ENCODE measurements around the gene HS2ST1. TPM values are rescaled to one million over a fixed set of nuclear protein-coding genes. Genes with fewer than 3 reads are reported as not detected.

The HS2ST1 gene
- total RNA-seq, 1 experiment from 2014 or later = 30.1 TPM

DNA sequence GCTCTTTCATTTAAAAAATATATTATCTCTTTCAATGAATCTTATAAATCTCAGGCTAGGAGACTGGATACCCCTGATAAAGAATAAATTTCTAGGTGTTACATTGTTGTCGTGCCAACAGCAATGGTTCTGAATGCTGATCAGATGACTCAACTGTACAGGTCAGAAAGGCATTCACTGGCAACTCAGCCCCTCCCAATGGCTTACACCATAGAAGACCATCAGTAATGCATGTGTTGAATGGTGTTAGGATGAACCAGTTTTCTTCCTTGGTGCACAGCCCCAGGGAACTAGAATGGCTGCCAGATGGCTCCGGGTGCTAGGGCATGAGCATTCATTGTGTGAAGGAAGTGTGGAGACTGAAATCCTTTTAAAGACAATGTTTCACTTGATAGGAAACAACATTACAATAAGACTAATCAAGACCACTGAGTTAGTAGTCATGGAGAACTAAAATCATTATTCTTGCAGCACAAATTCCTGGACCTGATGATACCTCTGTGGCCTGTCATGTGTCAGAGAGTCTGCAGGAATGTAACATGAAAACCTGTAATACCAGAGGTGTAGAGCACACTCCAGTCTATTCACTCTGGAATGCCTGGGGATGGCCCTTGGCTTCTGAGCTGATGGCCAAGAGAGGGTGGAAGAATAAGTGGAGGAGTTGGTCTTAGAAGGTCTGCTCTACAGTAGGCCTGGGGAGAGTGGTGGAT, 226.6 kb downstream of the HS2ST1 start:
- Histone ChIP-seq H3K27me3 (ENCODE audit: insufficient read depth, low read length) (no peaks in the 10 kb centered on the region), H3K9me3 (ENCODE audit: control insufficient read depth in 1 of 2, insufficient read depth in 1 of 2, low read depth in 1 of 2, low read length in 2 of 2) (no peaks in the 10 kb centered on the region), H3K36me3 (ENCODE audit: control insufficient read depth in 1 of 2, insufficient read depth in 2 of 2, low read length in 2 of 2) (no peaks in the 10 kb centered on the region), H3K4me3 (replicated peaks in 1 of 2; ENCODE audit: low read depth in 1 of 2, low read length in 2 of 2) (no peak overlapping the region), H3K79me2 (ENCODE audit: insufficient read depth, low read length) (no peaks in the 10 kb centered on the region), H3K4me1 (ENCODE audit: control insufficient read depth in 1 of 2, insufficient read depth in 2 of 2, low read length in 2 of 2) (peaks cover 0 to 14% of the 10 kb centered on the region in 2 experiments; a peak in 3 of 4 replicates), H4K20me1 (ENCODE audit: insufficient read depth) (no peaks in the 10 kb centered on the region), H3K9ac (ENCODE audit: low read length) (no peak overlapping the region), H3K27ac (ENCODE audit: low read depth, low read length) (no peak overlapping the region), H3K4me2 (ENCODE audit: low read length) (peak overlapping the region; percentile 48), H3K9me2 (ENCODE audit: insufficient read depth) (no peaks in the 10 kb centered on the region), H2AFZ (ENCODE audit: low read depth, low read length, poor library complexity, severe bottlenecking) (no peak overlapping the region)
- ChIA-PET RAD21 (ENCODE audit: low non-redundant PET in 1 of 2, low total read pairs in 2 of 2, uncharacterized antibody in 2 of 2, unreplicated experiment in 2 of 2) (no interaction called here), POLR2A (no interaction called here), CTCF (no interaction called here)
- DNase-seq (ENCODE audit: low read depth, low spot score) = no peak
- BruUV-seq (replicated peaks) = no TSS peak
- intact Hi-C loops (cut with micrococcal nuclease) = no loop called here
- ATAC-seq = peak; percentile 80
- TF ChIP-seq RAD21 (IDR thresholded peaks at IDR 0.05; ENCODE audit: low read depth) = no peak
- TF ChIP-seq, protein P1, sequence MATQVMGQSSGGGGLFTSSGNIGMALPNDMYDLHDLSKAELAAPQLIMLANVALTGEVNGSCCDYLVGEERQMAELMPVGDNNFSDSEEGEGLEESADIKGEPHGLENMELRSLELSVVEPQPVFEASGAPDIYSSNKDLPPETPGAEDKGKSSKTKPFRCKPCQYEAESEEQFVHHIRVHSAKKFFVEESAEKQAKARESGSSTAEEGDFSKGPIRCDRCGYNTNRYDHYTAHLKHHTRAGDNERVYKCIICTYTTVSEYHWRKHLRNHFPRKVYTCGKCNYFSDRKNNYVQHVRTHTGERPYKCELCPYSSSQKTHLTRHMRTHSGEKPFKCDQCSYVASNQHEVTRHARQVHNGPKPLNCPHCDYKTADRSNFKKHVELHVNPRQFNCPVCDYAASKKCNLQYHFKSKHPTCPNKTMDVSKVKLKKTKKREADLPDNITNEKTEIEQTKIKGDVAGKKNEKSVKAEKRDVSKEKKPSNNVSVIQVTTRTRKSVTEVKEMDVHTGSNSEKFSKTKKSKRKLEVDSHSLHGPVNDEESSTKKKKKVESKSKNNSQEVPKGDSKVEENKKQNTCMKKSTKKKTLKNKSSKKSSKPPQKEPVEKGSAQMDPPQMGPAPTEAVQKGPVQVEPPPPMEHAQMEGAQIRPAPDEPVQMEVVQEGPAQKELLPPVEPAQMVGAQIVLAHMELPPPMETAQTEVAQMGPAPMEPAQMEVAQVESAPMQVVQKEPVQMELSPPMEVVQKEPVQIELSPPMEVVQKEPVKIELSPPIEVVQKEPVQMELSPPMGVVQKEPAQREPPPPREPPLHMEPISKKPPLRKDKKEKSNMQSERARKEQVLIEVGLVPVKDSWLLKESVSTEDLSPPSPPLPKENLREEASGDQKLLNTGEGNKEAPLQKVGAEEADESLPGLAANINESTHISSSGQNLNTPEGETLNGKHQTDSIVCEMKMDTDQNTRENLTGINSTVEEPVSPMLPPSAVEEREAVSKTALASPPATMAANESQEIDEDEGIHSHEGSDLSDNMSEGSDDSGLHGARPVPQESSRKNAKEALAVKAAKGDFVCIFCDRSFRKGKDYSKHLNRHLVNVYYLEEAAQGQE (IDR thresholded peaks at IDR 0.05; ENCODE audit: low read depth) = no peak
- TF ChIP-seq POLR2A (IDR thresholded peaks at IDR 0.05; ENCODE audit: borderline replicate concordance, extremely low read depth, insufficient read depth, insufficient read length) = no peak
- TF ChIP-seq, protein P2, sequence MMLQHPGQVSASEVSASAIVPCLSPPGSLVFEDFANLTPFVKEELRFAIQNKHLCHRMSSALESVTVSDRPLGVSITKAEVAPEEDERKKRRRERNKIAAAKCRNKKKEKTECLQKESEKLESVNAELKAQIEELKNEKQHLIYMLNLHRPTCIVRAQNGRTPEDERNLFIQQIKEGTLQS (IDR thresholded peaks at IDR 0.05) = no peak
- TF ChIP-seq TCF7L2 (IDR thresholded peaks at IDR 0.05; ENCODE audit: borderline replicate concordance, extremely low read depth, insufficient read depth, insufficient read length) = no peak
- TF ChIP-seq YY1 (IDR thresholded peaks at IDR 0.05; ENCODE audit: extremely low read depth, insufficient replicate concordance, low read depth, low read length) = no peak
- TF ChIP-seq EZH2 (IDR thresholded peaks at IDR 0.05) = no peak
- no peak for TF ChIP-seq ZFX (IDR thresholded peaks at IDR 0.05)
- TF ChIP-seq EZH2phosphoT487 (IDR thresholded peaks at IDR 0.05; ENCODE audit: borderline replicate concordance) = no peak
- no peak for TF ChIP-seq ZNF274 (IDR thresholded peaks at IDR 0.05; ENCODE audit: low read depth, low read length)
- TF ChIP-seq CBX3 (IDR thresholded peaks at IDR 0.05; ENCODE audit: low read depth) = no peak
- TF ChIP-seq, protein P3, sequence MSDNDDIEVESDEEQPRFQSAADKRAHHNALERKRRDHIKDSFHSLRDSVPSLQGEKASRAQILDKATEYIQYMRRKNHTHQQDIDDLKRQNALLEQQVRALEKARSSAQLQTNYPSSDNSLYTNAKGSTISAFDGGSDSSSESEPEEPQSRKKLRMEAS (IDR thresholded peaks at IDR 0.05) = no peak
- no peak for TF ChIP-seq SIN3A (IDR thresholded peaks at IDR 0.05; ENCODE audit: low read depth)
- TF ChIP-seq, protein P4, sequence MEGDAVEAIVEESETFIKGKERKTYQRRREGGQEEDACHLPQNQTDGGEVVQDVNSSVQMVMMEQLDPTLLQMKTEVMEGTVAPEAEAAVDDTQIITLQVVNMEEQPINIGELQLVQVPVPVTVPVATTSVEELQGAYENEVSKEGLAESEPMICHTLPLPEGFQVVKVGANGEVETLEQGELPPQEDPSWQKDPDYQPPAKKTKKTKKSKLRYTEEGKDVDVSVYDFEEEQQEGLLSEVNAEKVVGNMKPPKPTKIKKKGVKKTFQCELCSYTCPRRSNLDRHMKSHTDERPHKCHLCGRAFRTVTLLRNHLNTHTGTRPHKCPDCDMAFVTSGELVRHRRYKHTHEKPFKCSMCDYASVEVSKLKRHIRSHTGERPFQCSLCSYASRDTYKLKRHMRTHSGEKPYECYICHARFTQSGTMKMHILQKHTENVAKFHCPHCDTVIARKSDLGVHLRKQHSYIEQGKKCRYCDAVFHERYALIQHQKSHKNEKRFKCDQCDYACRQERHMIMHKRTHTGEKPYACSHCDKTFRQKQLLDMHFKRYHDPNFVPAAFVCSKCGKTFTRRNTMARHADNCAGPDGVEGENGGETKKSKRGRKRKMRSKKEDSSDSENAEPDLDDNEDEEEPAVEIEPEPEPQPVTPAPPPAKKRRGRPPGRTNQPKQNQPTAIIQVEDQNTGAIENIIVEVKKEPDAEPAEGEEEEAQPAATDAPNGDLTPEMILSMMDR (IDR thresholded peaks at IDR 0.05 in 2 of 3, conservative IDR thresholded peaks at IDR 0.05 in 1 of 3; ENCODE audit: borderline replicate concordance in 1 of 3, insufficient read depth in 1 of 3, low read depth in 2 of 3, low read length in 2 of 3) = no peak
- TF ChIP-seq ELF1 (IDR thresholded peaks at IDR 0.05; ENCODE audit: borderline replicate concordance, low read depth) = no peak
- TF ChIP-seq CEBPB (IDR thresholded peaks at IDR 0.05; ENCODE audit: low read depth) = no peak
- no peak for TF ChIP-seq EGR1 (IDR thresholded peaks at IDR 0.05; ENCODE audit: low read depth)
- no peak for TF ChIP-seq POLR2AphosphoS5 (IDR thresholded peaks at IDR 0.05; ENCODE audit: low read depth, low read length)
- no peak for TF ChIP-seq SRF (IDR thresholded peaks at IDR 0.05; ENCODE audit: low read depth)

All from HCT116 (cell line).